HepG2 (cell line): ENCODE data around the gene ZNF684. TPM values are rescaled to one million over a fixed set of nuclear protein-coding genes. Genes with fewer than 3 reads are reported as not detected.

Source experiments
- DRAP1 ChIP-seq: IDR thresholded peaks from 2 replicates; pipeline ENCODE4 v1.6.1; 2016; ENCODE audit warnings: missing genetic modification reagents, missing compliant biosample characterization
- ELF3 ChIP-seq: IDR thresholded peaks from 2 replicates; pipeline ENCODE4 v1.6.1; 2016; ENCODE audit warnings: missing genetic modification reagents, missing compliant biosample characterization
- GATAD2A ChIP-seq: IDR thresholded peaks from 2 replicates; pipeline ENCODE4 v1.6.1; 2016
- GLMP ChIP-seq: sonication (generic); formaldehyde crosslinking; IDR thresholded peaks from 2 replicates; pipeline ENCODE4 v1.9.0; 2021; ENCODE audit warnings: missing genetic modification reagents, mild to moderate bottlenecking, borderline replicate concordance
- HINFP ChIP-seq: sonication (generic); formaldehyde crosslinking; IDR thresholded peaks from 2 replicates; pipeline ENCODE4 v1.4.0; 2020; ENCODE audit warnings: low read depth, mild to moderate bottlenecking, missing genetic modification reagents
- IKZF5 ChIP-seq: IDR thresholded peaks from 2 replicates; pipeline ENCODE4 v1.6.1; 2018; ENCODE audit warnings: missing genetic modification reagents, mild to moderate bottlenecking, missing compliant biosample characterization
- IRF2 ChIP-seq: IDR thresholded peaks from 2 replicates; pipeline ENCODE4 v1.6.1; 2018; ENCODE audit warnings: missing genetic modification reagents, missing compliant biosample characterization
- NFKB2 ChIP-seq: sonication (generic); formaldehyde crosslinking; IDR thresholded peaks from 2 replicates; pipeline ENCODE4 v1.4.0; 2020; ENCODE audit warnings: missing genetic modification reagents, borderline replicate concordance
- NONO ChIP-seq, 2 experiments: fragments of 450-650 bp in 1 of 2; sonication (generic) in 1 of 2; formaldehyde crosslinking in 1 of 2; IDR thresholded peaks in 1 of 2; conservative IDR thresholded peaks in 1 of 2; 2 replicates each; pipeline versions ENCODE4 v1.6.1 to v1.8.0; 2017 to 2022; ENCODE audit warnings: mild to moderate bottlenecking in 1 of 2, missing genetic modification reagents in 1 of 2, moderate library complexity in 1 of 2
- RAD51 ChIP-seq: fragments of 450-650 bp; IDR thresholded peaks from 2 replicates; pipeline ENCODE4 v1.6.1; 2016; ENCODE audit warnings: borderline replicate concordance
- SATB2 ChIP-seq: sonication (generic); formaldehyde crosslinking; IDR thresholded peaks from 2 replicates; pipeline ENCODE4 v1.5.0; 2020; ENCODE audit warnings: missing genetic modification reagents
- ZFY ChIP-seq: sonication (generic); formaldehyde crosslinking; IDR thresholded peaks from 2 replicates; pipeline ENCODE4 v1.4.0; 2020; ENCODE audit warnings: missing genetic modification reagents
- ZMYM3 ChIP-seq: sonication (generic); formaldehyde crosslinking; IDR thresholded peaks from 2 replicates; pipeline ENCODE4 v1.5.1; 2020; ENCODE audit warnings: mild to moderate bottlenecking, missing genetic modification reagents
- ZNF101 ChIP-seq: sonication (generic); formaldehyde crosslinking; IDR thresholded peaks from 2 replicates; pipeline ENCODE4 v1.4.0; 2020; ENCODE audit warnings: mild to moderate bottlenecking, low read depth, missing genetic modification reagents, borderline replicate concordance
- ZNF12 ChIP-seq: sonication (generic); formaldehyde crosslinking; IDR thresholded peaks from 2 replicates; pipeline ENCODE4 v1.5.0; 2020; ENCODE audit warnings: missing genetic modification reagents
- ZNF710 ChIP-seq: sonication (generic); formaldehyde crosslinking; IDR thresholded peaks from 2 replicates; pipeline ENCODE4 v1.5.0; 2020; ENCODE audit warnings: mild to moderate bottlenecking, missing genetic modification reagents, borderline replicate concordance
- ZNF782 ChIP-seq: sonication (generic); formaldehyde crosslinking; IDR thresholded peaks from 2 replicates; pipeline ENCODE4 v1.4.0; 2020; ENCODE audit warnings: missing genetic modification reagents, mild to moderate bottlenecking, borderline replicate concordance
- ZNF891 ChIP-seq: sonication (generic); formaldehyde crosslinking; IDR thresholded peaks from 2 replicates; pipeline ENCODE4 v1.5.0; 2020; ENCODE audit warnings: mild to moderate bottlenecking, missing genetic modification reagents
- ZSCAN29 ChIP-seq: sonication (generic); formaldehyde crosslinking; conservative IDR thresholded peaks from 2 replicates; pipeline ENCODE4 v1.4.0; 2020; ENCODE audit warnings: mild to moderate bottlenecking, missing genetic modification reagents
- ZSCAN5A ChIP-seq: sonication (generic); formaldehyde crosslinking; IDR thresholded peaks from 2 replicates; pipeline ENCODE4 v1.8.0; 2022; ENCODE audit warnings: mild to moderate bottlenecking, missing genetic modification reagents, borderline replicate concordance
- polyA plus RNA-seq, 8 experiments: library from polyadenylated mRNA; depleted of rRNA in 3 of 8; stranded (reverse) in 7 of 8; unstranded in 1 of 8; fragments of >200 nt; fragmentation: Illumina TruSeq in 4 of 8; extraction: Trizol in 4 of 8; gene quantifications; 2 replicates each; pipeline versions ENCODE4 v1.2.1 to v1.2.3, GENCODE V29; 2011 to 2016; ENCODE audit warnings: low read depth in 4 of 8, missing spikeins in 1 of 8, mixed read lengths in 1 of 8; ENCODE audit not compliant: insufficient read depth in 1 of 8
- total RNA-seq, 5 experiments: library from RNA; depleted of rRNA; stranded (reverse); fragments of >200 nt; fragmentation: Illumina TruSeq; extraction: Trizol; gene quantifications; 2 replicates each; pipeline ENCODE4 v1.2.3, GENCODE V29; 2016; ENCODE audit warnings: low read depth in 1 of 5

ZNF684 gene
- total and polyA plus RNA-seq, 2 of the 13 experiments (the other 11 are each of a cell fraction or from before 2014, with no cell fraction given): 6.5 to 15.2 TPM

GRCh38 chr1:40508375-40509341 lies 22.8 kb upstream of the ZNF684 start, which contains the start of gene EXO5 (continued):
- TF ChIP-seq NONO (IDR thresholded peaks at IDR 0.05): no peak
- peak; percentile 51; the same call in 1 of the 2 replicates for TF ChIP-seq NONO (CRISPR knock-in tag; conservative IDR thresholded peaks at IDR 0.05)
- peak; percentile 57; the same call in 1 of the 2 replicates for TF ChIP-seq GATAD2A
- peak; percentile 96; the same call in 1 of the 2 replicates for TF ChIP-seq NFKB2 (CRISPR knock-in tag)
- TF ChIP-seq HINFP: 0 out of 2 replicates have a peak, but pooled peaks have one; percentile 76
- TF ChIP-seq ZNF101 (CRISPR knock-in tag): peak; percentile 75; the same call in 1 of the 2 replicates
- peak; percentile 28; the same call in 1 of the 2 replicates for TF ChIP-seq ZNF12 (CRISPR knock-in tag)
- TF ChIP-seq ZNF891 (CRISPR knock-in tag): peak; percentile 84; the same call in 1 of the 2 replicates
- peak; percentile 68; the same call in 1 of the 2 replicates for TF ChIP-seq ZNF710 (CRISPR knock-in tag)
- TF ChIP-seq ZFY: peak; percentile 92
- TF ChIP-seq SATB2 (CRISPR knock-in tag): peak; percentile 65; the same call in 1 of the 2 replicates
- peak; percentile 85 for TF ChIP-seq DRAP1 (CRISPR knock-in tag)
- peak; percentile 85 for TF ChIP-seq ZMYM3
- peak; percentile 82 for TF ChIP-seq IKZF5 (CRISPR knock-in tag)
- no peak for TF ChIP-seq RAD51
- TF ChIP-seq ELF3 (CRISPR knock-in tag): no peak
- peak; percentile 56; the same call in 1 of the 2 replicates for TF ChIP-seq IRF2 (CRISPR knock-in tag)
- no peak for TF ChIP-seq GLMP (CRISPR knock-in tag)
- no peak for TF ChIP-seq ZSCAN5A (CRISPR knock-in tag)
- TF ChIP-seq ZSCAN29 (CRISPR knock-in tag): 0 out of 2 replicates have a peak, but pooled peaks have one; percentile 49
- peak; percentile 92; the same call in 1 of the 2 replicates for TF ChIP-seq ZNF782 (CRISPR knock-in tag)
